HL-60 (cell line): ENCODE results near the gene NUBPL.
"Not testable (repeated sequence)": the region's sequence is repeated elsewhere in the genome, so short reads cannot be mapped to it uniquely, and the experiment has no call there.

Source experiments
- DNase-seq, 2 experiments: peaks; one replicate each; pipeline ENCODE4 v3.0.0-alpha.2; 2010 to 2020; ENCODE audit warnings: low read depth in 1 of 2, low spot score in 1 of 2
- H3K27ac ChIP-seq: fragments of 250-450 bp; sonication (Bioruptor Pico); replicated peaks from 2 replicates; pipeline ENCODE4 v1.5.1; 2020; ENCODE audit warnings: mild to moderate bottlenecking, moderate library complexity
- H3K27me3 ChIP-seq: fragments of 250-450 bp; sonication (Bioruptor Pico); 2 replicates; pipeline ENCODE4 v1.5.1; 2021; ENCODE audit warnings: mild to moderate bottlenecking, moderate library complexity; ENCODE audit not compliant: insufficient read depth, poor library complexity, severe bottlenecking
- H3K4me3 ChIP-seq: replicated peaks from 2 replicates; pipeline ENCODE4 v1.5.1; 2011; ENCODE audit warnings: mild to moderate bottlenecking, control low read depth, low read length; ENCODE audit not compliant: insufficient read depth
- CTCF ChIP-seq: IDR thresholded peaks from one replicate; pipeline ENCODE4 v1.5.1; 2011; ENCODE audit warnings: low read length, control low read depth, inconsistent platforms; ENCODE audit not compliant: insufficient read depth
- GABPA ChIP-seq: IDR thresholded peaks from 2 replicates; pipeline ENCODE4 v1.6.1; 2012; ENCODE audit warnings: low read depth
- POLR2AphosphoS5 ChIP-seq: IDR thresholded peaks from 2 replicates; pipeline ENCODE4 v1.6.1; 2012; ENCODE audit warnings: low read depth
- REST ChIP-seq: IDR thresholded peaks from 2 replicates; pipeline ENCODE4 v1.6.1; 2012; ENCODE audit warnings: low read depth; ENCODE audit not compliant: insufficient replicate concordance
- SPI1 ChIP-seq: IDR thresholded peaks from 2 replicates; pipeline ENCODE4 v1.6.1; 2012; ENCODE audit warnings: low read depth, mild to moderate bottlenecking, borderline replicate concordance

The NUBPL gene

GRCh38 chr14:31746326-31746725 is 185.1 kb downstream of the NUBPL start:
- Histone ChIP-seq H3K27me3 (no peaks in the 10 kb centered on the region), H3K27ac (no peak overlapping the region), H3K4me3 (no peak overlapping the region)
- DNase-seq, result no peak
- no peak for TF ChIP-seq SPI1

GRCh38 chr14:31749275-31749674 is 188.1 kb downstream of the NUBPL start:
- H3K27me3 ChIP-seq, result no peaks in the 10 kb centered on the region
- H3K4me3 ChIP-seq, result no peak overlapping the region
- no peak for DNase-seq
- TF ChIP-seq POLR2AphosphoS5, result no peak
- TF ChIP-seq REST, result no peak
- TF ChIP-seq SPI1, result no peak
- TF ChIP-seq CTCF, result no peak
- no peak for TF ChIP-seq GABPA
- no peak overlapping the region for H3K27ac ChIP-seq

- not testable (repeated sequence) for DNase-seq, H3K27me3 ChIP-seq, H3K27ac ChIP-seq, H3K4me3 ChIP-seq
Observed at GRCh38 chr14:31751047-31751446, 189.8 kb downstream of the NUBPL start.

GRCh38 chr14:31752867-31753661 is 191.9 kb downstream of the NUBPL start:
- TF ChIP-seq SPI1 (peak; percentile 35; the same call in 1 of the 2 replicates), REST (no peak)
- H3K27me3 ChIP-seq, result no peaks in the 10 kb centered on the region
- H3K27ac ChIP-seq, result no peak overlapping the region
- DNase-seq, result no peak
- H3K4me3 ChIP-seq, result no peak overlapping the region

- no peak overlapping the region for H3K4me3 ChIP-seq
- no peaks in the 10 kb centered on the region for H3K27me3 ChIP-seq
- H3K27ac ChIP-seq, result no peak overlapping the region
- DNase-seq, result no peak
- TF ChIP-seq REST (no peak), SPI1 (no peak), GABPA (no peak), CTCF (no peak), POLR2AphosphoS5 (no peak)
Observed at GRCh38 chr14:31758941-31759340, 197.7 kb downstream of the NUBPL start.
